AG04450 (cell line): ENCODE data around the gene MRPL55. TPM values are rescaled to one million over a fixed set of nuclear protein-coding genes. Genes with fewer than 3 reads are reported as not detected.

Experiments
- CTCF ChIA-PET: fragments of 300-600, 350-600 bp; formaldehyde crosslinking; extraction: SDS; loops from one replicate; lab custom pipeline; 2022; ENCODE audit warnings: antibody characterized with exemption, inconsistent platforms; lab: Charles Lee
- POLR2A ChIA-PET: fragments of 350-600 bp; formaldehyde crosslinking; extraction: SDS; loops from one replicate; lab custom pipeline; 2021; ENCODE audit warnings: antibody characterized with exemption, inconsistent platforms; lab: Yijun Ruan, JAX
- DNase-seq: peaks from one replicate; pipeline ENCODE4 v3.0.0-alpha.2; 2011; ENCODE audit warnings: low read depth, low spot score
- H3K27ac ChIP-seq: one replicate; pipeline ENCODE4 v1.5.1; 2012; ENCODE audit warnings: low read depth, low read length, control low read depth
- H3K27me3 ChIP-seq: one replicate; pipeline ENCODE4 v1.6.0; 2012; ENCODE audit warnings: low read length; ENCODE audit not compliant: control insufficient read depth, insufficient read depth
- H3K4me3 ChIP-seq: 2 replicates; pipeline ENCODE4 v1.5.1; 2011; ENCODE audit warnings: mild to moderate bottlenecking, low read depth, low read length, control low read depth
- H3K9me3 ChIP-seq: 2 replicates; pipeline ENCODE4 v1.5.1; 2012; ENCODE audit warnings: low read length; ENCODE audit not compliant: control insufficient read depth, insufficient read depth
- CTCF ChIP-seq: IDR thresholded peaks from 2 replicates; pipeline ENCODE4 v1.5.1; 2011; ENCODE audit warnings: low read depth, low read length, control low read depth, inconsistent platforms
- polyA plus RNA-seq: library from polyadenylated mRNA; depleted of rRNA; stranded (reverse); fragments of >200 nt; gene quantifications from 2 replicates; pipeline ENCODE4 v1.2.3, GENCODE V29; 2011

Gene MRPL55
- polyA plus RNA-seq, 1 experiment: 33.4 TPM

DNA sequence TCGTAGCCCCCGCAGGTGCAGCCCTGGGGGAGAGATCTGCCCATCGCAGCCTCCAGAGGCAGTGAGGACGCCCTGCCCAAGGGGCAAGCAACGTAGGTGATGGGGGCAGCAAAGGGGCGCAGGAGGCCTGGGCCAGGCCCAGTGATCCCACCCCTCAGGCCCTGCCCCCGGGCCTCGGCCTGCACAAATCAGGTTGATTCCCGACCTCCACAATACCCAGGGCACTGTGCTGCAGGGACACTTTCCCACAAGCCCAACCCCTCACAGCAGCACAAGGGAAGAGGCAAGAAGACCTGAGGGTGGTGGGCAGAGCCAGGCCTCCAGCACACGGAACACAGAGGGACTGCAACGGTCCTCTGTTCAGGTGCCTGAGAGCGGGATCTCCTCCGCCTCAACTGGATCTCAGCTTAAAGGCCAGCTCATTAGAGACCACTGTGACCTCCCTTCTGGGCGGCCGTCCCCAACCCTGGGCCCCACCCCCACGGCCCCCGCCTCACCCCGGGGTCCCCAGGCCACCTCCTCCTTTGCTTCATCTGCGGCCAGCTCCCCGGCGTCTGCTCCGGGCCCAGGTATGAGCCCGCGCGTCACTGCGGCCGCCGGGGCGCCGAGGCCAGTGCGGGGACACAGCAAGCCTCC is 27.4 kb downstream of the MRPL55 start:
- Histone ChIP-seq H3K4me3 (peak overlapping the region; percentile 84), H3K27ac (no peak overlapping the region), H3K9me3 (peaks cover 8% of the 10 kb centered on the region; the same call in 1 of the 2 replicates), H3K27me3 (no peaks in the 10 kb centered on the region)
- TF ChIP-seq CTCF: no peak
- DNase-seq: no peak
- ChIA-PET CTCF (interaction anchor here (0.5 to 1.4 kb wide), 2 partner anchors 308 to 539 kb away, joined by 3 to 6 read pairs; no protein-coding TSS in a partner anchor), POLR2A (interaction anchor here (0.5 to 1.2 kb wide), 6 partner anchors 10 to 97 kb away, joined by 3 to 9 read pairs (median 4); no protein-coding TSS in a partner anchor)

GRCh38 chr1:228081144-228081543 is 28.0 kb downstream of the MRPL55 start:
- DNase-seq: no peak
- no peak for TF ChIP-seq CTCF
- POLR2A ChIA-PET: interaction anchor here (1.2 kb wide), 1 partner anchor 70 kb away, joined by 4 read pairs; no protein-coding TSS in a partner anchor

DNA sequence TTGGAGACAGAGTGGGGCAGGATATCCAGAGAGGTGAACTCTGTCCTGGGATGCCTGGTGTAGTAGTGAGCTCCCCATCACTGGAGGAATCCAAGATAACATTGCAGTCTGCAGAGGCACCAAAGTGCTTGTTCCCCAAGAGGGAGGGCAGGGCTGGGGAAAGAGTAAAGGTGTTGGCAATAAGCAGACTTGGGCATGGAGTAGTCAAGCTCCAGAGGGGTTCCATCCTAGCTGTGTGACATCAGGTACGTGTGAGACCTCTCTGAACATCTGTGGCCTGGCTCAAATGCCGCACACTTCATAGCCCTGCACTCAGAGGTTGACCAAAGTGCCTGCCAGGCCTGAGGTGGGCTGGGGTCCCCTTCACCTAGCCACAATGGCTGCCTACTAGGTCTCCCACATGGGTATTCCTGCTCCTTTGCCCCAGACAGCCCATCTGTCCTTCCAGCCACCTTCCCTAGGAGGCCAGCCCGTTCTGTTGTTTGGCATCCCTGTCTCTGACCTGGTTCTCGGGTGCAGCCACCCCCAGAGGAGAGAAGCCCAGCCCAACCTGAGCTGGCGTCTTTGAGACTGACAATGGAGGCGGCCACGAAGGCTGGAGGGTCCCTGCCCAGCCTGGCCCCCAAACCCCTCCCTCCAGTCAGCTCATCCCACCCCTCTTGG is 29.4 kb downstream of the MRPL55 start:
- POLR2A ChIA-PET: interaction anchor here (1.1 kb wide), 1 partner anchor 320 kb away, joined by 3 read pairs; no protein-coding TSS in a partner anchor
- TF ChIP-seq CTCF: no peak

More at GRCh38 chr1:228081144-228081543, 28.0 kb downstream of the MRPL55 start:
- H3K9me3 ChIP-seq: peaks cover 8% of the 10 kb centered on the region; the same call in 1 of the 2 replicates
- no peak overlapping the region for H3K27ac ChIP-seq
- CTCF ChIA-PET: no interaction called here
- H3K4me3 ChIP-seq: peak overlapping the region; percentile 84
- H3K27me3 ChIP-seq: no peaks in the 10 kb centered on the region

GRCh38 chr1:228079013-228079412 is 30.1 kb downstream of the MRPL55 start:
- peaks cover 8% of the 10 kb centered on the region; the same call in 1 of the 2 replicates for H3K9me3 ChIP-seq
- no peak for DNase-seq
- POLR2A ChIA-PET: interaction anchor here (1.1 kb wide), 1 partner anchor 320 kb away, joined by 3 read pairs; no protein-coding TSS in a partner anchor
- CTCF ChIA-PET: no interaction called here
- no peak for TF ChIP-seq CTCF
- no peak overlapping the region for H3K27ac ChIP-seq
- H3K4me3 ChIP-seq: no peak overlapping the region
- no peaks in the 10 kb centered on the region for H3K27me3 ChIP-seq

More for the DNA sequence above, 29.4 kb downstream of the MRPL55 start:
- H3K27ac ChIP-seq: no peak overlapping the region
- H3K4me3 ChIP-seq: no peak overlapping the region
- CTCF ChIA-PET: no interaction called here
- peaks cover 8% of the 10 kb centered on the region; the same call in 1 of the 2 replicates for H3K9me3 ChIP-seq
- H3K27me3 ChIP-seq: no peaks in the 10 kb centered on the region
- no peak for DNase-seq
